Lung (tissue), 12 donors: ENCODE data around the gene MAPKAPK2. TPM values are rescaled to one million over a fixed set of nuclear protein-coding genes. Genes with fewer than 3 reads are reported as not detected.

Source experiments
- ATAC-seq: fragments of 200-7000 bp; cut with Tn5 transposase; one replicate; pipeline ENCODE4 v1.9.1; 2020; ENCODE audit warnings: moderate number of reproducible peaks; ENCODE audit not compliant: insufficient read depth, low FRiP score
- DNase-seq, 3 donors: peaks; one replicate each; pipeline ENCODE4 v3.0.0-alpha.2; 2013 to 2017
- H3K27ac ChIP-seq, 2 donors: one replicate each; pipeline ENCODE4 v1.5.1; 2013; ENCODE audit warnings: mild to moderate bottlenecking in 2 of 2, moderate library complexity in 2 of 2, control low read depth in 1 of 2, inconsistent platforms in 1 of 2, low read depth in 1 of 2, low read length in 1 of 2
- H3K27me3 ChIP-seq, 3 donors: one replicate each; pipeline ENCODE4 v1.5.1; 2013; ENCODE audit warnings: low read length in 2 of 3; ENCODE audit not compliant: control insufficient read depth in 3 of 3, insufficient read depth in 3 of 3
- H3K36me3 ChIP-seq, 4 donors: one replicate each; pipeline ENCODE4 v1.5.1; 2013; ENCODE audit warnings: low read length in 4 of 4, mild to moderate bottlenecking in 1 of 4, moderate library complexity in 1 of 4; ENCODE audit not compliant: control insufficient read depth in 4 of 4, insufficient read depth in 4 of 4
- H3K4me1 ChIP-seq, 5 donors: one replicate each; pipeline ENCODE4 v1.5.1; 2013; ENCODE audit warnings: low read length in 5 of 5, mild to moderate bottlenecking in 2 of 5, moderate library complexity in 1 of 5; ENCODE audit not compliant: control insufficient read depth in 5 of 5, insufficient read depth in 5 of 5
- H3K4me3 ChIP-seq: one replicate; pipeline ENCODE4 v1.5.1; 2013; ENCODE audit warnings: mild to moderate bottlenecking, control low read depth, moderate library complexity
- H3K9ac ChIP-seq, 2 donors: one replicate each; pipeline ENCODE4 v1.5.1; 2013; ENCODE audit warnings: low read length in 2 of 2, control low read depth in 1 of 2; ENCODE audit not compliant: insufficient read depth in 1 of 2
- H3K9me3 ChIP-seq, 4 donors: one replicate each; pipeline ENCODE4 v1.5.1; 2013; ENCODE audit warnings: low read length in 3 of 4, mild to moderate bottlenecking in 1 of 4, moderate library complexity in 1 of 4; ENCODE audit not compliant: control insufficient read depth in 4 of 4, insufficient read depth in 3 of 4
- WGBS, 2 donors: extraction: QIAGEN DNeasy Blood & Tissue Kit; methylation state at CpG; one replicate each; pipeline ENCODE4 v1.1.7; 2013; 5-methylcytosine and 5-hydroxymethylcytosine counted together
- polyA plus RNA-seq, 2 donors: library from polyadenylated mRNA; stranded (reverse); fragments of 200-250 nt; gene quantifications; one replicate each; pipeline ENCODE4 v1.2.1, GENCODE V29; 2013
- total RNA-seq, 2 donors: library from RNA; depleted of rRNA in 1 of 2; stranded (reverse); fragments of >200 nt in 1 of 2; gene quantifications; one replicate each; pipeline ENCODE4 v1.2.1, GENCODE V29; 2014 to 2021
- TF ChIP-seq, protein P1 (sequence below): IDR thresholded peaks from 2 replicates; pipeline ENCODE4 v1.5.1; 2012; ENCODE audit warnings: mild to moderate bottlenecking; ENCODE audit errors: control extremely low read depth, extremely low read depth
- donor health status: control.
- donor health status: control.
- donor health status: Bipolar disorder and iron deficiency.
- donor health status: healthy.
- donor health status: DM: yes; HTN: yes; CAD: no.

Gene MAPKAPK2
- total and polyA plus RNA-seq, 4 donors, result 35.8 to 116 (median 75.1) TPM

- Histone ChIP-seq H3K27me3 (peaks cover 0 to 5% (median 0%) of the 10 kb centered on the region in 3 donors), H3K36me3 (no peaks in the 10 kb centered on the region), H3K27ac (no peak overlapping the region), H3K9me3 (no peaks in the 10 kb centered on the region), H3K4me1 (peaks cover 0 to 3% (median 0%) of the 10 kb centered on the region in 5 donors), H3K4me3 (no peak overlapping the region), H3K9ac (no peak overlapping the region)
- ATAC-seq, result no peak
- no peak for DNase-seq
- WGBS, 2 donors, result 85 to 87% methylated on average over 3 of the region's 3 CpGs
- TF ChIP-seq, protein P1, sequence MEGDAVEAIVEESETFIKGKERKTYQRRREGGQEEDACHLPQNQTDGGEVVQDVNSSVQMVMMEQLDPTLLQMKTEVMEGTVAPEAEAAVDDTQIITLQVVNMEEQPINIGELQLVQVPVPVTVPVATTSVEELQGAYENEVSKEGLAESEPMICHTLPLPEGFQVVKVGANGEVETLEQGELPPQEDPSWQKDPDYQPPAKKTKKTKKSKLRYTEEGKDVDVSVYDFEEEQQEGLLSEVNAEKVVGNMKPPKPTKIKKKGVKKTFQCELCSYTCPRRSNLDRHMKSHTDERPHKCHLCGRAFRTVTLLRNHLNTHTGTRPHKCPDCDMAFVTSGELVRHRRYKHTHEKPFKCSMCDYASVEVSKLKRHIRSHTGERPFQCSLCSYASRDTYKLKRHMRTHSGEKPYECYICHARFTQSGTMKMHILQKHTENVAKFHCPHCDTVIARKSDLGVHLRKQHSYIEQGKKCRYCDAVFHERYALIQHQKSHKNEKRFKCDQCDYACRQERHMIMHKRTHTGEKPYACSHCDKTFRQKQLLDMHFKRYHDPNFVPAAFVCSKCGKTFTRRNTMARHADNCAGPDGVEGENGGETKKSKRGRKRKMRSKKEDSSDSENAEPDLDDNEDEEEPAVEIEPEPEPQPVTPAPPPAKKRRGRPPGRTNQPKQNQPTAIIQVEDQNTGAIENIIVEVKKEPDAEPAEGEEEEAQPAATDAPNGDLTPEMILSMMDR, result no peak
Observed at GRCh38 chr1:206753141-206753540, 68.4 kb downstream of the MAPKAPK2 start.

GRCh38 chr1:206754011-206754410, 69.3 kb downstream of the MAPKAPK2 start:
- no peak overlapping the region for H3K4me3 ChIP-seq
- H3K4me1 ChIP-seq, result peaks cover 0 to 3% (median 0%) of the 10 kb centered on the region in 5 donors
- no peak for ATAC-seq
- no peak for DNase-seq
- H3K9ac ChIP-seq, result no peak overlapping the region
- H3K27me3 ChIP-seq, result peaks cover 0 to 5% (median 0%) of the 10 kb centered on the region in 3 donors
- H3K36me3 ChIP-seq, result no peaks in the 10 kb centered on the region
- TF ChIP-seq, protein P1, result no peak
- no peak overlapping the region for H3K27ac ChIP-seq
- 75 to 81% methylated on average over 1 of the region's 1 CpG for WGBS, 2 donors
- no peaks in the 10 kb centered on the region for H3K9me3 ChIP-seq

DNA sequence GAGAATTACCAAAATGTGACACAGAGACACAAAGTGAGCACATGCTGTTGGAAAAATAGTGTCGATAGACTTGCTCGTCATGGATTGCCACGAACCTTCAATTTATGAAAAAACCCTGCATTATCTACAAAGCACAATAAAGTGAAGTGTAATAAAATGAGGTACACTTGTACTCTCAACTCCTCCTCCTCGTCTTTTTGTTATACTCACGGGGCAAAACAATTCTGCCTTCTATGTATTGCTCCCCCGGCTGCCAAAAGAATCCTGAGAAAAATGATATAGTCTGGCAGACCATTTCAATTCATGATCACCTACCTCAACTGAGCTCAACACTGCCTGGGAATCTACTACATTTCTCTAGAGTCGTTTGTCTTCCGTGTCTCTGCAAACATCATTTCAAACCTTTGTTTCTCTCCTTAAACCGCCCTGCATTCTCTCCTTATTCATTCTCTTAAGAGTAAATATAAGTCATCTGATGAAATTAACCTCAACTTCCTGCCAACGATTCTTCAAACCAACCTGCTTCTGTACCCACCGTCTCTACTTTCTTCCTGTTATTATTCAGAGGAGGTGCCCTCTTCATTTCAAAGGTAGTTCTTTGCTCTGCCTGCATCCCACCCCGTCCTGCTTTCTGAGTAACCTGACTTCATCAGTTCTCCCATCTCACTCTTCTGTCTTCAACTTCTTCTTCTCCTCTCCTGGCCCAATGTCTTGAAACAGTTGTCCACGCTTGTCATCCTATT, 73.0 kb downstream of the MAPKAPK2 start:
- H3K9me3 ChIP-seq, result no peaks in the 10 kb centered on the region
- WGBS, 2 donors, result 54 to 64% methylated on average over 13 of the region's 13 CpGs
- no peak overlapping the region for H3K4me3 ChIP-seq
- peaks cover 0 to 1% (median 0%) of the 10 kb centered on the region in 5 donors for H3K4me1 ChIP-seq
- H3K9ac ChIP-seq, result no peak overlapping the region
- H3K27me3 ChIP-seq, result peaks cover 0 to 2% (median 0%) of the 10 kb centered on the region in 3 donors
- TF ChIP-seq, protein P1, result no peak
- ATAC-seq (no peak), DNase-seq (no peak)
- no peak overlapping the region for H3K27ac ChIP-seq
- H3K36me3 ChIP-seq, result no peaks in the 10 kb centered on the region
